ENCODE results near the gene DNAH14. TPM values are rescaled to one million over a fixed set of nuclear protein-coding genes. Genes with fewer than 3 reads are reported as not detected.
"Not testable (repeated sequence)": the region's sequence is repeated elsewhere in the genome, so short reads cannot be mapped to it uniquely, and the experiment has no call there.

Gene DNAH14
- total and polyA plus RNA-seq, 3 donors from 2014 or later = 30.1 to 82.1 (median 37.3) TPM

DNA sequence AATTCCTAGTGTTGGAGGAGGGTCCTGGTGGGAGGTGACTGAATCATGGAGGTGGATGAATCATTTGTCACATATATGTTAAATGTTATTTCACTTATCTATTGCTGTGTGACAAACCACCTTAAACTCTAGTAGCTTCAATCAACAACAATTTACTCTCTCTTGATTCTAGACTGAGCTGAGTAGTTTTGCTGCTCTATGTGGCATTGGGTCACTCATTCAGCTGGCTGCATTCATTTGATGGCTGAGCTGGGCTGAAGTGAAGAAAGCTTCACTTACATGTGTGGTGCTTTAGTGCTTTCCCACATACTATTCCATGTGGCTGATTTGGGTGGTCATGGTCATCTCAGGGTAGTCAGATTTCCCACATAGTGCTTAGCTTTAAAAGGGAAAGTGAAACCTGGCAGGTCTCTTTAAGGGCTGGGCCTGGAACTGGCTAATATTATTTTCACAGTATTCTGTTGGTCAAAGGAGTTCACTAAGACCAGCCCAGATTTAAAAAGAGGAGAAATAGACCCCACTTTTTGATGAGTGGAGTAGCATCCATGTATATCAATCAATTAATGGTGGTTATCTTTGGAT, 10.5 kb downstream of the DNAH14 start:
- no peaks in the 10 kb centered on the region for H3K4me1 ChIP-seq
- no peaks in the 10 kb centered on the region for H3K27me3 ChIP-seq
- H3K4me3 ChIP-seq = no peak overlapping the region
- no peak overlapping the region for H3K27ac ChIP-seq
- no peak for DNase-seq
- no peaks in the 10 kb centered on the region for H3K36me3 ChIP-seq (ENCODE audit: low read depth, missing control alignments)
- intact Hi-C loops (cut with DNase I; ENCODE audit: low total_unique reads) = no loop called here
- TF ChIP-seq POLR2A (IDR thresholded peaks at IDR 0.05) = no peak
- TF ChIP-seq, protein P1, sequence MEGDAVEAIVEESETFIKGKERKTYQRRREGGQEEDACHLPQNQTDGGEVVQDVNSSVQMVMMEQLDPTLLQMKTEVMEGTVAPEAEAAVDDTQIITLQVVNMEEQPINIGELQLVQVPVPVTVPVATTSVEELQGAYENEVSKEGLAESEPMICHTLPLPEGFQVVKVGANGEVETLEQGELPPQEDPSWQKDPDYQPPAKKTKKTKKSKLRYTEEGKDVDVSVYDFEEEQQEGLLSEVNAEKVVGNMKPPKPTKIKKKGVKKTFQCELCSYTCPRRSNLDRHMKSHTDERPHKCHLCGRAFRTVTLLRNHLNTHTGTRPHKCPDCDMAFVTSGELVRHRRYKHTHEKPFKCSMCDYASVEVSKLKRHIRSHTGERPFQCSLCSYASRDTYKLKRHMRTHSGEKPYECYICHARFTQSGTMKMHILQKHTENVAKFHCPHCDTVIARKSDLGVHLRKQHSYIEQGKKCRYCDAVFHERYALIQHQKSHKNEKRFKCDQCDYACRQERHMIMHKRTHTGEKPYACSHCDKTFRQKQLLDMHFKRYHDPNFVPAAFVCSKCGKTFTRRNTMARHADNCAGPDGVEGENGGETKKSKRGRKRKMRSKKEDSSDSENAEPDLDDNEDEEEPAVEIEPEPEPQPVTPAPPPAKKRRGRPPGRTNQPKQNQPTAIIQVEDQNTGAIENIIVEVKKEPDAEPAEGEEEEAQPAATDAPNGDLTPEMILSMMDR (IDR thresholded peaks at IDR 0.05) = no peak
- no peaks in the 10 kb centered on the region for H3K9me3 ChIP-seq

DNA sequence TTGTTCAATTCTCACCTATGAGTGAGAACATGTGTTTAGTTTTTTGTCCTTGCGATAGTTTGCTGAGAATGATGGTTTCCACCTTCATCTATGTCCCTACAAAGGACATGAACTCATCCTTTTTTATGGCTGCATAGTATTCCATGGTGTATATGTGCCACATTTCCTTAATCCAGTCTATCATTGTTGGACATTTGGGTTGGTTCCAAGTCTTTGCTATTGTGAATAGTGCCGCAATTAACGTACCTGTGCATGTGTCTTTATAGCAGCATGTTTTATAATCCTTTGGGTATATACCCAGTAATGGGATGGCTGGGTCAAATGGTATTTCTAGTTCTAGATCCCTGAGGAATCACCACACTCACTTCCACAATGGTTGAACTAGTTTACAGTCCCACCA, 11.3 kb downstream of the DNAH14 start:
- H3K9me3 ChIP-seq; intact Hi-C loops (cut with DNase I; ENCODE audit: low total_unique reads); H3K27me3 ChIP-seq; H3K36me3 ChIP-seq (ENCODE audit: low read depth, missing control alignments); H3K27ac ChIP-seq; H3K4me1 ChIP-seq; DNase-seq; H3K4me3 ChIP-seq: not testable (repeated sequence)
- WGBS, 2 donors = 96 to 99% methylated on average over 3 of the region's 3 CpGs

GRCh38 chr1:224945651-224946348, 16.3 kb downstream of the DNAH14 start:
- intact Hi-C loops (cut with DNase I; ENCODE audit: low total_unique reads) = not testable (repeated sequence)

GRCh38 chr1:224946349-224946691, 16.8 kb downstream of the DNAH14 start:
- WGBS, 2 donors = 96 to 98% methylated on average over 6 of the region's 6 CpGs
- H3K36me3 ChIP-seq (ENCODE audit: low read depth, missing control alignments); H3K9me3 ChIP-seq; DNase-seq; H3K27me3 ChIP-seq; H3K4me1 ChIP-seq; intact Hi-C loops (cut with DNase I; ENCODE audit: low total_unique reads); H3K4me3 ChIP-seq; H3K27ac ChIP-seq: not testable (repeated sequence)

More at GRCh38 chr1:224945651-224946348, 16.3 kb downstream of the DNAH14 start:
- H3K4me3 ChIP-seq; H3K27ac ChIP-seq; DNase-seq; H3K4me1 ChIP-seq; H3K27me3 ChIP-seq; H3K36me3 ChIP-seq (ENCODE audit: low read depth, missing control alignments); H3K9me3 ChIP-seq: not testable (repeated sequence)
- WGBS, 2 donors = 87 to 92% methylated on average over 8 to 10 of the region's 10 CpGs

DNA sequence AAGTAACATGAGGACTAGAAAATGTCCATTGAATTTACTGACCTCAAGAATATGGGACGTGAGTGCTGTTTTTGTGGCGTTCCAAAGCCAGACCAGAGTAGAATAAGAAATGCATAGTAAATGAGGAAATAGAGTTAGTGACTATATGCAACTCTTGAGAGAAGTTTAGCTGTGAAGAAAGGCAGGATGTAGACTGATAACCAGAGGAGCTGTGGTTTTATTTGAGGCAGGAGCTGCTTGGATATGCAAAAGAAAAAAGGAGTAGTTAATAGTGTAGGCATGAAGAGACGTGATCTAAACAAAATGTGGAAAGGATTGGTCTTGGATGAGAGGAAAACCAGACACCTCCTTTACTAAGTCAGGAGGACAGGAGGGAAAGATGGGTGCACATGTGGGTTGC, 28.2 kb downstream of the DNAH14 start:
- Histone ChIP-seq H3K27ac (no peak overlapping the region), H3K4me1 (no peaks in the 10 kb centered on the region), H3K9me3 (no peaks in the 10 kb centered on the region), H3K36me3 (ENCODE audit: low read depth, missing control alignments) (no peaks in the 10 kb centered on the region), H3K27me3 (no peaks in the 10 kb centered on the region), H3K4me3 (no peak overlapping the region)
- no peak for TF ChIP-seq POLR2A (IDR thresholded peaks at IDR 0.05)
- TF ChIP-seq, protein P1 (IDR thresholded peaks at IDR 0.05) = no peak
- intact Hi-C loops (cut with DNase I; ENCODE audit: low total_unique reads) = no loop called here
- no peak for DNase-seq
- WGBS, 2 donors = 74 to 83% methylated on average over 3 of the region's 3 CpGs

DNA sequence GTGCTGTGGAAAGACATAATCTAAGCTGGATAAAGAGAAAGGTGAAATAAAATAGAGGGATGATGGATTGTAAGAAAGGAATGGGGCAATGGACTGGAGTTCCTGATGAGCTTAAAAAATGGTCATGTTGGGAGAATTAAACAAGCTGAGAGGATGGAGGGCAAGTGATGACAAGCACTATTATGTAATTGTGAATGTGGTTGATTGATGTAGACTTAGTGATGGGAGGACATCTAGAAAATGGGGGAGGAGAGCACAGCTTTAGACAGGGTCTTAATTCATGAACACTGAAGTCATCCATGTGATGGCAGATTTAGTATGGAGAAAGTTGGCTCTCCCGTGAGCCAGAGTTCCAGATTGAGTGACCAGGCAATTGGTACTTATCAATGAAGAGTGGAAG, 29.0 kb downstream of the DNAH14 start:
- TF ChIP-seq, protein P1 (IDR thresholded peaks at IDR 0.05) = no peak
- no peak for TF ChIP-seq POLR2A (IDR thresholded peaks at IDR 0.05)
- WGBS, 2 donors = 72 to 95% methylated on average over 1 of the region's 1 CpG
- Histone ChIP-seq H3K27me3 (no peaks in the 10 kb centered on the region), H3K36me3 (ENCODE audit: low read depth, missing control alignments) (no peaks in the 10 kb centered on the region), H3K27ac (no peak overlapping the region), H3K4me3 (no peak overlapping the region), H3K4me1 (no peaks in the 10 kb centered on the region), H3K9me3 (no peaks in the 10 kb centered on the region)
- DNase-seq = no peak
- intact Hi-C loops (cut with DNase I; ENCODE audit: low total_unique reads) = no loop called here
